Middle frontal gyrus (tissue), 1 donor: Measurements from ENCODE around the gene PNPLA7.
A peak's percentile ranks its signal among the peaks of the same experiment; 100 is the strongest.
"Not testable (repeated sequence)": the region's sequence is repeated elsewhere in the genome, so short reads cannot be mapped to it uniquely, and the experiment has no call there.

Source experiments
- DNase-seq: peaks from one replicate; pipeline ENCODE4 v3.0.0-alpha.2; 2015; ENCODE audit warnings: low spot score; ENCODE audit errors: extremely low spot score

PNPLA7 gene

GRCh38 chr9:137575716-137576411 lies 25.7 kb upstream of the PNPLA7 start:
- DNase-seq: no peak

DNA sequence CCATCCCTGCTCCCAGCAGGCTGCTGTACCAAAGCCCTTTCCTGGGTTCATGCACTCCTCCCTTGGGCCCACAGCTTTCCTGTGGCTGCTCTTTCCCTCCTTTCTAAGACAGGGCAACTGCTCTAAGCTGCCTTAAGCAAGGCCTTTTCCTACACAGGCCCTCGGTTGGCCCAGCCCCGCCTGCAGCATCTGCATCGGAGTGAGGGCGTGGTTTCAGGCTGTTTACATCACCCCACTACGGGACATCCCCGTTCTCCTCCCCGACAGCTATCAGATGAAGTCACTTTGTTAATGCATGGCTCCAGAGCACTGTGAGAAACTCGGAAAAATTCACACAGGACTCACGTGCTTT lies 25.1 kb upstream of the PNPLA7 start:
- no peak for DNase-seq

DNA sequence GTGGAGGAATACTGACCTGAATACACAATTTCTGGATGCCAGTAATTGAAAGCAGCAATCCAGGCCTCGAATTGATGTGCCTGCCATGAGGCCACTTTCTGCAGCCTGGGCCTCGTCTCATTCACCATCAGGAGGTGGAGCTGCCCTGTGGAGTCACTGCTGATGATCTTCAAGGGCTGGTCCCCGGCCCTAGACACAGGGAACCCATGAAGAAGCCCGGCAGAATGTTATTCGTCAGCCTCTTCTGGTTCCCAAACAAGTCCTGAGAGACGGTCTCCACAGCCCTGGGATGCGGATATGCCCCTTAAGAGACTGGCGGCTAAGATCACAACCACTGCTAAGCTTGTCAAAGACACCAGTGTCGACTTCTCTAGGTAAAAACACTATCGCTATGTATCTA lies 24.0 kb upstream of the PNPLA7 start:
- DNase-seq: no peak

GRCh38 chr9:137570566-137570965 lies 20.4 kb upstream of the PNPLA7 start:
- DNase-seq: no peak

GRCh38 chr9:137569609-137570203 lies 19.5 kb upstream of the PNPLA7 start:
- DNase-seq: no peak

- DNase-seq: not testable (repeated sequence)
Observed at GRCh38 chr9:137568445-137568844, 18.2 kb upstream of the PNPLA7 start.

DNA sequence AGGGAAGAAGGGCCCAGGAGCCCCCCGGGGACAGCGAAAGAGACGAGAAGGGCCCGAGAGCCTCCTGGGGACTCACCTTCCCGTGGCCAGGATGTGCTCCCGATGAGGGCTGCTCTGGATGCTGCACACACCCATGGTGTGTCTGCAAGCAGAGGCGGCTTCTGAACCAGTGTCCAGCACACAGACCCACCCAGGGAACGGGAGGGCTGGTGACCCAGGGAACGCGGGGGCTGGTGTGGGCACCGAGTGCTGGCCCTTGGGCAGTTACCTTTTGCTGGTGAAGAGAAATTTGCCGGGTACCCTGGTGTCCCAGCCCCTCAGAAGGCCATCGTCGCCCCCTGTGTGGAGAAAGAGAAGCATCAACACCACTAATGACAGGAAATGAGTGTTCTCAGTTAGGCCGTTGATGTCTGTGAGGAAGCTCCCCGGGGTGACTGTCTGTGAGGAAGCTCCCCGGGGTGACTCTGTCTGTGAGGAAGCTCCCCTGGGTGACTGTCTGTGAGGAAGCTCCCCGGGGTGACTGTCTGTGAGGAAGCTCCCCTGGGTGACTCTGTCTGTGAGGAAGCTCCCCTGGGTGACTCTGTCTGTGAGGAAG lies 14.7 kb upstream of the PNPLA7 start:
- no peak for DNase-seq

DNA sequence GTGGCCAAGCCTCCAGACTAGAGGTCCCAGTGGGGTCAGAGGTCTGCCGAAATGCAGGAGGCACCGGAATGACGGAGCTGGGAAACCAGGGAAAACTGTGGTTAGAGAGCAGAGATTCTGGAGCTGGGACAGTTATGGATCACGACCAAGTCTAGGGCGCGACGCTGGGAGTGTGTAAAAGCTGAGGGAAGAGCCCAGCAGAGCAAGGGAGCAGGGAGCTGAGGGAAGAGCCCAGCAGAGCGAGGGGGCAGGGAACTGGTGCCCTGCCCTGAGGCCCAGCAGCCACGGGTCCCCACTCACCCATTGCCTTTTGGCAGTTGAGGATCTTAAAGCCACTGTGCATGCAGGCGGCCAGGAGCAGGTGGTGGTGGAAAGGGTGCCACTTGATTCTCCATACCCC lies 13.9 kb upstream of the PNPLA7 start:
- DNase-seq: no peak

DNA sequence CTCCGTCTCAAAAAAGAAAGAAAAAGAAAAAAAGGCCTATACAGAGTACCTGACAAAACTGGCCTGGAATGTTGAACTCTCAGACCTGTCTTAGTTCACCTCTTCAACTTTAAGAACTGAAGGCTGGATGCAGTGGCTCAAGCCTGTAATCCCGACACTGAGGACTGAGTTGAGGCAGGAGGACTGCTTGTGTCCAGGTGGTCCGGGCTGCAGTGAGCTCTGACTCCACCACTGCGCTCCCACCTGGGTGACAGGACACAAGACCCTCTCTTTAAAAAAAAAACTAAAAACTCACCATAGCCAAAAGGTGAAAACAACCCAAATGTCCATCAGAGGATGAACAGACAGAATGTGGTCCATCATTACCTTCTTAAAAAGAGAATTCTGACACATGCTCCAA lies 7.9 kb upstream of the PNPLA7 start:
- DNase-seq: no peak

- DNase-seq: no peak
Observed at GRCh38 chr9:137556069-137556838, 6.1 kb upstream of the PNPLA7 start.

DNA sequence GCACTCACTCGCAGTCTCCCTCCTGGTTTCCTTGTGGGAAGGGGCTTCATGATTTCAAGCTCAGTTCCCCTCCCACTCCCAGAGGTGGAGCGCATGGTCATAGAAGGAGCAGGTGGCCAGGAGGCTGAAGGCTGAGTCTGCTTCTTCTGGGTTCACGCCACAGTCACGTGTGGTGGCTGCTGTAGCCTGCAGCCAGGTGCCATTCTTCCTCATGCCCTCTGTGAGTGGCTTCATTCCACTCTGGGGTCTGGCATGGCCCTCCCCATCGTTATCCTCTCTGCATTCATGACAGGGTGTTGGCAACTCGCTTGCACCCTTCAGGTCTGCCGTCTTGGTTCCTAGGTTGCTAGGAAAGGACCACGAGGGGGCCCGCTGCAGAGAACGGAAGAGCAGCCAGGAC lies 5.0 kb upstream of the PNPLA7 start:
- no peak for DNase-seq

DNA sequence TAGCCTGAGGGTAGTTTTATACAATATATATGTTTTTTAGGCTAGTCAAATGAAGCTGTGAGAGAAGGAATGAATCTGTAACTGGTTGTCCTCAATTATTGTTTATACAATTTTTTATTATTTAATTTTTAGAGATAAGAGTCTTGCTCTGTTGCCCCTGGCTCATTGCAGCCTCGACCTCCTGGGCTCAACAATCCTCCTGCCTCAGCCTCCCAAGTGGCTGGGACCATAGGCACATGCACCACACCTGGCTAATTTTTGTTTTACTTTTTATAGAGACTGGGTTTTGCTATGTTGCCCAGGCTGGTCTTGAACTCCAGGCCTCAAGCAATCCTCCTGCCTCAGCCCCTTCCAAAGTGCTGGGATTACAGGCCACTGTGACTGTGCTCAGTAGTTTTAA lies 4.1 kb upstream of the PNPLA7 start:
- no peak for DNase-seq

DNA sequence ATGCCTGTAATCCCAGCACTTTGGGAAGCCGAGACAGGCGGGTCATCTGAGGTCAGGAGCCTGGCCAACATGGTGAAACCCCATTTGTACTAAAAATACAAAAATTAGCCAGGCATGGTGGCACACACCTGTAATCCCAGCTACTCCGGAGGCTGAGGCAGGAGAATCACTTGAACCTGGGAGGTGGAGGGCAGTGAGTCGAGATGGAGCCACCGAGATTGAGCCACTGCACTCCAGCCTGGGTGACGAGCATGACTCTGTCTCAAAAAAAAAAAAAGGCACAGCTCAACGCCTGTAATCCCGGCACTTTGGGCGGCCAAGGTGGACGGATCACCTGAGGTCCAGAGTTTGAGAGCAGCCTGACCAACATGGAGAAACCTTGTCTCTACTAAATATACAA lies 3.5 kb upstream of the PNPLA7 start:
- DNase-seq: not testable (repeated sequence)

GRCh38 chr9:137552022-137552768 lies 2.0 kb upstream of the PNPLA7 start:
- no peak for DNase-seq

DNA sequence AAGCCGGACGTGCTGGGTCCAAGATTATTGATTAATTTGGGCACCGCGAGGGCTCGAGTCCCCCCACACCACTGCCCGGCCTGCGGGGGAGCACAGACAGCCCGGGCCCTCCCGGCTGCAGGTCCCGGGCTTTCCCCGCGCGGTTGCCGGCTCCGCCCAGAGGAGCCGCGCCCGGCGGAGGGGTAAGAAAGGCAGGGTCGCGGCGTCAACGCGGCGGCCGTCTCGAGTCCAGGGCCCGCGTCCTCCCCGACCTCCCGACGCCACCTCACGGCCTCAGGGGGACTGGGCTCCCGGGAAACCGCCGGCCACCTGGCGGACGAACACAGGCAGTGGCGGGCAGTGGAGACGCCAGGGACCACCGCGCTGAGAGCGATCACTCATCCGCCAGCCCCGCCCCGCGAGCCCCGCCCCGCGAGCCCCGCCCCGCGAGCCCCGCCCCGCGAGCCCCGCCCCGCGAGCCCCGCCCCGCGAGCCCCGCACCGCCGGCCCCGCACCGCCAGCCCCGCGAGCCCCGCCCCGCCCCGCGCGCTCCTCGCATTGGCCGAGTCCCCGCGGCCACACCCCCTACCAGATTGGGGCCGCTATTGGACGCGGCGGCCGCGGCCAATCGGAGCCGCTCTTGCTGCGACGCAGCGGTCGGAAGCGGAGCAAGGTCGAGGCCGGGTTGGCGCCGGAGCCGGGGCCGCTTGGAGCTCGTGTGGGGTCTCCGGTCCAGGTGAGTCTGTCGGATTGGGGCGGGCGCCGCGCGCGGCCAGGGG lies 1.2 kb upstream of the PNPLA7 start, which contains the start of gene MRPL41:
Gene MRPL41, plus strand, starts transcription at position 616 of the 758 bp plus-strand sequence. CDS start 203 bp downstream, outside the sequence.
- DNase-seq: peak; percentile 84

DNA sequence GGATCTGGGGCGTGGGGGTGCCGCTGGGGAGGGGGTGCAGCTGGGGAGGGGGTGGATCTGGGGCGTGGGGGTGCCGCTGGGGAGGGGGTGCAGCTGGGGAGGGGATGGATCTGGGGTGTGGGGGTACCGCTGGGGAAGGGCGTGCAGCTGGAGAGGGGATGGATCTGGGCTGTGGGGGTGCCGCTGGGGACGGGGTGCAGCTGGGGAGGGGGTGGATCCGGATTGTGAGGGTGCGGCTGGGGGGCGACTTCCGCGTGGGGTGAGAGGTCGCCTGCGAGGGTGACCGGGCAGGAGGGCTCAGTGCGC lies 709 bp upstream of the PNPLA7 start:
- not testable (repeated sequence) for DNase-seq

- DNase-seq: no peak
Observed at GRCh38 chr9:137547687-137548543, 2.3 kb downstream of the PNPLA7 start.

GRCh38 chr9:137545123-137545522 lies 5.1 kb downstream of the PNPLA7 start:
- no peak for DNase-seq

GRCh38 chr9:137544176-137544760 lies 5.9 kb downstream of the PNPLA7 start:
- no peak for DNase-seq
